Measurements from ENCODE around the gene DHRS2. TPM values are rescaled to one million over a fixed set of nuclear protein-coding genes. Genes with fewer than 3 reads are reported as not detected.

DHRS2 gene
- total and polyA plus RNA-seq, 2 of the 13 experiments (the other 11 are each of a cell fraction or from before 2014, with no cell fraction given) = 1,621 to 3,021 TPM

GRCh38 chr14:23639048-23639890 lies 3.1 kb downstream of the DHRS2 start (continued):
- TF ChIP-seq ZNF557 (CRISPR knock-in tag; IDR thresholded peaks at IDR 0.05) (no peak), PITX1 (CRISPR knock-in tag; IDR thresholded peaks at IDR 0.05) (peak; percentile 86), DZIP1 (CRISPR knock-in tag; IDR thresholded peaks at IDR 0.05) (no peak), TOPORS (CRISPR knock-in tag; IDR thresholded peaks at IDR 0.05) (0 out of 2 replicates have a peak, but pooled peaks have one; percentile 13), MEF2D (CRISPR knock-in tag; IDR thresholded peaks at IDR 0.05) (peak; percentile 97), SNAPC5 (CRISPR knock-in tag; IDR thresholded peaks at IDR 0.05; ENCODE audit: borderline replicate concordance) (no peak), ZNF572 (CRISPR knock-in tag; IDR thresholded peaks at IDR 0.05) (no peak), PRDM4 (CRISPR knock-in tag; IDR thresholded peaks at IDR 0.05; ENCODE audit: borderline replicate concordance) (peak; percentile 46; the same call in 1 of the 2 replicates), ZNF292 (CRISPR knock-in tag; IDR thresholded peaks at IDR 0.05; ENCODE audit: borderline replicate concordance, low read depth) (peak; percentile 86; the same call in 1 of the 2 replicates), BHLHE40 (IDR thresholded peaks at IDR 0.05; ENCODE audit: low read length) (peak; percentile 51; the same call in 1 of the 2 replicates), ZFP36L1 (CRISPR knock-in tag; IDR thresholded peaks at IDR 0.05) (no peak), MYPOP (CRISPR knock-in tag; IDR thresholded peaks at IDR 0.05) (no peak), POGK (CRISPR knock-in tag; conservative IDR thresholded peaks at IDR 0.05) (peak; percentile 97; the same call in 1 of the 2 replicates), ZNF83 (CRISPR knock-in tag; IDR thresholded peaks at IDR 0.05; ENCODE audit: borderline replicate concordance) (peak; percentile 70; the same call in 1 of the 2 replicates), NCOR1 (IDR thresholded peaks at IDR 0.05; ENCODE audit: borderline replicate concordance, low read length) (peak; percentile 61; the same call in 1 of the 2 replicates), ZNF737 (CRISPR knock-in tag; IDR thresholded peaks at IDR 0.05; ENCODE audit: borderline replicate concordance) (no peak), ZNF597 (CRISPR knock-in tag; IDR thresholded peaks at IDR 0.05) (no peak), MAFF (IDR thresholded peaks at IDR 0.05; ENCODE audit: low read depth, low read length) (no peak), ZNF660 (CRISPR knock-in tag; IDR thresholded peaks at IDR 0.05; ENCODE audit: borderline replicate concordance, low read depth) (no peak)

Measured in HepG2 (cell line).